Measurements from ENCODE around the gene SCGB2A2. TPM values are rescaled to one million over a fixed set of nuclear protein-coding genes. Genes with fewer than 3 reads are reported as not detected.
A peak's percentile ranks its signal among the peaks of the same experiment; 100 is the strongest.

Gene SCGB2A2
- total and polyA plus RNA-seq, 2 donors: 2.7 to 38.8 TPM

DNA sequence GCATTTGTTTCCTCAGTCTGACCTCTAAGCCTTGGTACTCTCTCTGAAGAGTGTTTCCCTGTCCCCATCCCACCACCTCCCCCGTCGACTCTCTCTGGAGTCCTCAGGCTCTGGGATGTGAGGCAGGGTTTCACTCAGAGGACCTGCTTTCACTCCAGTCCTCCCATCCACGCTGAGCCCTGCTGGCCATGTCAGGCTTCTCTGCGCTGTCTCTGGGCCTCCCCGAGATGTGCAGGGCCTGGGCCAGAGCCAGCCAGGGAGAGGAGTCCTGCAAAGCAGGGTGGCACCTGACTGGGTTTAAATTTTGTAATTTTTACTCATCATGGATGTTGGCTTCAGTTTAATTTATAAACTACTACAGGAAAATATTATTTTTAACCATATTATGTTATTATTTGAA is 3.3 kb downstream of the SCGB2A2 start:
- H3K36me3 ChIP-seq (ENCODE audit: control insufficient read depth in 2 of 2, insufficient read depth in 2 of 2, low read length in 1 of 2): no peaks in the 10 kb centered on the region
- H3K27me3 ChIP-seq (ENCODE audit: control insufficient read depth in 2 of 2, insufficient read depth in 1 of 2, low read length in 1 of 2): peaks cover 0 to 2% of the 10 kb centered on the region in 2 donors
- no peak for DNase-seq (ENCODE audit: low read depth in 6 of 9, low spot score in 9 of 9)
- H3K9me3 ChIP-seq (ENCODE audit: control insufficient read depth in 2 of 2, insufficient read depth in 1 of 2, low read length in 1 of 2): no peaks in the 10 kb centered on the region
- no peak overlapping the region for H3K27ac ChIP-seq (ENCODE audit: low read depth in 1 of 2, low read length in 1 of 2)
- no peak overlapping the region for H3K4me3 ChIP-seq (ENCODE audit: low read length in 2 of 2)
- H3K4me1 ChIP-seq (ENCODE audit: control insufficient read depth in 2 of 2, insufficient read depth in 2 of 2, low read length in 2 of 2): no peaks in the 10 kb centered on the region
- WGBS: 87% methylated on average over 5 of the region's 5 CpGs

DNA sequence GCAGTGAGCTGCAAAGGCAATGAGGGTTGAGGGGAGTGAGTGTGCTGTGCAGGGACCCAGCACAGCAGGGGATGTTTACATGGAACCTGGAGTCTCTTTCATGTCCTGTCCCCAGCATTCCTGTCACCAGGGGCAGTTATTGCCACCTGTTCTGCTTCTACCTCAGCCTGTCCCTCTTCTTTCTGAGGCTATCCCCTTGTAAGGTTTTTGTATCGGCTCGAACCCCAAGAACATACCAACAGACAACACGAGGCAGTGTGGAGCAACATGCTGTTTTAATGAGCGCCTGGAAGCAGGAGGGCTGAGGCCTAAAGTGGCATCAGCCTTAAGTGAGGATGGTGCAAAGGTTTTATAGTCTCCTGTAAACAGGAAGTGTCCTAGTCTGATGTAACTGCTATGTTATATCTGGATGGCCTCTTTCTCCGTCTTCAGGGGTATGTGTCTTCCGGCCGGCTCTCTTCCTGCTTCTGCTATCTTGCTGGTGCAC is 3.9 kb downstream of the SCGB2A2 start:
- Histone ChIP-seq H3K36me3 (ENCODE audit: control insufficient read depth in 2 of 2, insufficient read depth in 2 of 2, low read length in 1 of 2) (no peaks in the 10 kb centered on the region), H3K27me3 (ENCODE audit: control insufficient read depth in 2 of 2, insufficient read depth in 1 of 2, low read length in 1 of 2) (peaks cover 0 to 2% of the 10 kb centered on the region in 2 donors), H3K9me3 (ENCODE audit: control insufficient read depth in 2 of 2, insufficient read depth in 1 of 2, low read length in 1 of 2) (no peaks in the 10 kb centered on the region), H3K4me3 (ENCODE audit: low read length in 2 of 2) (no peak overlapping the region), H3K4me1 (ENCODE audit: control insufficient read depth in 2 of 2, insufficient read depth in 2 of 2, low read length in 2 of 2) (no peaks in the 10 kb centered on the region), H3K27ac (ENCODE audit: low read depth in 1 of 2, low read length in 1 of 2) (no peak overlapping the region)
- DNase-seq (ENCODE audit: low read depth in 6 of 9, low spot score in 9 of 9): no peak
- 90% methylated on average over 7 of the region's 7 CpGs for WGBS

- H3K36me3 ChIP-seq (ENCODE audit: control insufficient read depth in 2 of 2, insufficient read depth in 2 of 2, low read length in 1 of 2): no peaks in the 10 kb centered on the region
- H3K9me3 ChIP-seq (ENCODE audit: control insufficient read depth in 2 of 2, insufficient read depth in 1 of 2, low read length in 1 of 2): no peaks in the 10 kb centered on the region
- no peak overlapping the region for H3K4me3 ChIP-seq (ENCODE audit: low read length in 2 of 2)
- H3K4me1 ChIP-seq (ENCODE audit: control insufficient read depth in 2 of 2, insufficient read depth in 2 of 2, low read length in 2 of 2): no peaks in the 10 kb centered on the region
- H3K27me3 ChIP-seq (ENCODE audit: control insufficient read depth in 2 of 2, insufficient read depth in 1 of 2, low read length in 1 of 2): no peaks in the 10 kb centered on the region
- no peak for DNase-seq (ENCODE audit: low read depth in 6 of 9, low spot score in 9 of 9)
- no peak overlapping the region for H3K27ac ChIP-seq (ENCODE audit: low read depth in 1 of 2, low read length in 1 of 2)
Observed at GRCh38 chr11:62280452-62280851, 10.5 kb downstream of the SCGB2A2 start.

GRCh38 chr11:62295504-62295903 is 25.5 kb downstream of the SCGB2A2 start:
- peak in 2 of 9 donors; percentile 6 to 25 for DNase-seq (ENCODE audit: low read depth in 6 of 9, low spot score in 9 of 9)
- no peaks in the 10 kb centered on the region for H3K4me1 ChIP-seq (ENCODE audit: control insufficient read depth in 2 of 2, insufficient read depth in 2 of 2, low read length in 2 of 2)
- 56% methylated on average over 2 of the region's 2 CpGs for WGBS
- H3K27ac ChIP-seq (ENCODE audit: low read depth in 1 of 2, low read length in 1 of 2): no peak overlapping the region
- H3K4me3 ChIP-seq (ENCODE audit: low read length in 2 of 2): no peak overlapping the region
- H3K27me3 ChIP-seq (ENCODE audit: control insufficient read depth in 2 of 2, insufficient read depth in 1 of 2, low read length in 1 of 2): peaks cover 0 to 3% of the 10 kb centered on the region in 2 donors
- no peaks in the 10 kb centered on the region for H3K9me3 ChIP-seq (ENCODE audit: control insufficient read depth in 2 of 2, insufficient read depth in 1 of 2, low read length in 1 of 2)
- no peaks in the 10 kb centered on the region for H3K36me3 ChIP-seq (ENCODE audit: control insufficient read depth in 2 of 2, insufficient read depth in 2 of 2, low read length in 1 of 2)

- no peaks in the 10 kb centered on the region for H3K9me3 ChIP-seq (ENCODE audit: control insufficient read depth in 2 of 2, insufficient read depth in 1 of 2, low read length in 1 of 2)
- DNase-seq (ENCODE audit: low read depth in 6 of 9, low spot score in 9 of 9): no peak
- 82% methylated on average over 7 of the region's 7 CpGs for WGBS
- peaks cover 3% of the 10 kb centered on the region in 2 donors for H3K27me3 ChIP-seq (ENCODE audit: control insufficient read depth in 2 of 2, insufficient read depth in 1 of 2, low read length in 1 of 2)
- no peaks in the 10 kb centered on the region for H3K4me1 ChIP-seq (ENCODE audit: control insufficient read depth in 2 of 2, insufficient read depth in 2 of 2, low read length in 2 of 2)
- H3K4me3 ChIP-seq (ENCODE audit: low read length in 2 of 2): no peak within 1 kb of the TSS
- H3K27ac ChIP-seq (ENCODE audit: low read depth in 1 of 2, low read length in 1 of 2): no peak within 1 kb of the TSS
- no peaks in the 10 kb centered on the region for H3K36me3 ChIP-seq (ENCODE audit: control insufficient read depth in 2 of 2, insufficient read depth in 2 of 2, low read length in 1 of 2)
Observed at GRCh38 chr11:62298975-62299374, 29.0 kb downstream of the SCGB2A2 start, which contains the start of gene SCGB1D4. TSS of gene SCGB1D4 (minus strand) at chr11:62299075. CDS start at chr11:62299010, 65 bp downstream.

DNA sequence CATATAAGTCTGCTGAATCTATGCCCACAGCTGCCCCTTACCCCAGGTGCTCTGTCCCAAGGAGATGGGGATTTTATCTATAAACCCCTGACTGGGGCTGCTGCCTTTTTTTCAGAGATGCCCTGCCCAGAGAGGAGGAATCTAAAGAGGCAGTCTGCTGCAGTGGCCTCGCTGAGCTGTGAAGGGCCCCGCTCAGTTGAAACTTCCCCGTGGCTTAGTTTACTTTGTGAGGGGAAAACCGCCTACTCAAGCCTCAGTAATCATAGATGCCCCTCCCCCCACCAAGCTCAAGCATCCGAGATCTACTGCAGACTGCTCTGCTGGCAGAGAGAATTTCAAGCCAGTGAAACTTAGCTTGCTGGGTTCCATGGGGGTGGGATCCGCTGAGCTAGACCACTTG is 36.3 kb downstream of the SCGB2A2 start:
- no peaks in the 10 kb centered on the region for H3K4me1 ChIP-seq (ENCODE audit: control insufficient read depth in 2 of 2, insufficient read depth in 2 of 2, low read length in 2 of 2)
- H3K4me3 ChIP-seq (ENCODE audit: low read length in 2 of 2): no peak overlapping the region
- no peaks in the 10 kb centered on the region for H3K36me3 ChIP-seq (ENCODE audit: control insufficient read depth in 2 of 2, insufficient read depth in 2 of 2, low read length in 1 of 2)
- H3K27ac ChIP-seq (ENCODE audit: low read depth in 1 of 2, low read length in 1 of 2): no peak overlapping the region
- peak in 1 of 9 donors; percentile 8 for DNase-seq (ENCODE audit: low read depth in 6 of 9, low spot score in 9 of 9)
- no peaks in the 10 kb centered on the region for H3K9me3 ChIP-seq (ENCODE audit: control insufficient read depth in 2 of 2, insufficient read depth in 1 of 2, low read length in 1 of 2)
- H3K27me3 ChIP-seq (ENCODE audit: control insufficient read depth in 2 of 2, insufficient read depth in 1 of 2, low read length in 1 of 2): peaks cover 3 to 8% of the 10 kb centered on the region in 2 donors
- 67% methylated on average over 6 of the region's 6 CpGs for WGBS

- Histone ChIP-seq H3K36me3 (ENCODE audit: control insufficient read depth in 2 of 2, insufficient read depth in 2 of 2, low read length in 1 of 2) (no peaks in the 10 kb centered on the region), H3K27ac (ENCODE audit: low read depth in 1 of 2, low read length in 1 of 2) (no peak overlapping the region), H3K9me3 (ENCODE audit: control insufficient read depth in 2 of 2, insufficient read depth in 1 of 2, low read length in 1 of 2) (no peaks in the 10 kb centered on the region), H3K4me1 (ENCODE audit: control insufficient read depth in 2 of 2, insufficient read depth in 2 of 2, low read length in 2 of 2) (no peaks in the 10 kb centered on the region), H3K4me3 (ENCODE audit: low read length in 2 of 2) (no peak overlapping the region), H3K27me3 (ENCODE audit: control insufficient read depth in 2 of 2, insufficient read depth in 1 of 2, low read length in 1 of 2) (peaks cover 0 to 26% of the 10 kb centered on the region in 2 donors)
- no peak for DNase-seq (ENCODE audit: low read depth in 6 of 9, low spot score in 9 of 9)
Observed at GRCh38 chr11:62307950-62308349, 38.0 kb downstream of the SCGB2A2 start.

- Histone ChIP-seq H3K27me3 (ENCODE audit: control insufficient read depth in 2 of 2, insufficient read depth in 1 of 2, low read length in 1 of 2) (peaks cover 0 to 30% of the 10 kb centered on the region in 2 donors), H3K9me3 (ENCODE audit: control insufficient read depth in 2 of 2, insufficient read depth in 1 of 2, low read length in 1 of 2) (no peaks in the 10 kb centered on the region), H3K36me3 (ENCODE audit: control insufficient read depth in 2 of 2, insufficient read depth in 2 of 2, low read length in 1 of 2) (no peaks in the 10 kb centered on the region), H3K4me1 (ENCODE audit: control insufficient read depth in 2 of 2, insufficient read depth in 2 of 2, low read length in 2 of 2) (no peaks in the 10 kb centered on the region), H3K4me3 (ENCODE audit: low read length in 2 of 2) (no peak overlapping the region), H3K27ac (ENCODE audit: low read depth in 1 of 2, low read length in 1 of 2) (no peak overlapping the region)
- WGBS: 42% methylated on average over 7 of the region's 7 CpGs
- no peak for DNase-seq (ENCODE audit: low read depth in 6 of 9, low spot score in 9 of 9)
Observed at GRCh38 chr11:62309991-62310390, 40.0 kb downstream of the SCGB2A2 start.

- Histone ChIP-seq H3K4me1 (ENCODE audit: control insufficient read depth in 2 of 2, insufficient read depth in 2 of 2, low read length in 2 of 2) (no peaks in the 10 kb centered on the region), H3K27me3 (ENCODE audit: control insufficient read depth in 2 of 2, insufficient read depth in 1 of 2, low read length in 1 of 2) (peaks cover 0 to 28% of the 10 kb centered on the region in 2 donors), H3K9me3 (ENCODE audit: control insufficient read depth in 2 of 2, insufficient read depth in 1 of 2, low read length in 1 of 2) (no peaks in the 10 kb centered on the region), H3K4me3 (ENCODE audit: low read length in 2 of 2) (no peak overlapping the region), H3K36me3 (ENCODE audit: control insufficient read depth in 2 of 2, insufficient read depth in 2 of 2, low read length in 1 of 2) (no peaks in the 10 kb centered on the region), H3K27ac (ENCODE audit: low read depth in 1 of 2, low read length in 1 of 2) (no peak overlapping the region)
- WGBS: 97% methylated on average over 1 of the region's 1 CpG
- DNase-seq (ENCODE audit: low read depth in 6 of 9, low spot score in 9 of 9): no peak
Observed at GRCh38 chr11:62315431-62315830, 45.5 kb downstream of the SCGB2A2 start.

DNA sequence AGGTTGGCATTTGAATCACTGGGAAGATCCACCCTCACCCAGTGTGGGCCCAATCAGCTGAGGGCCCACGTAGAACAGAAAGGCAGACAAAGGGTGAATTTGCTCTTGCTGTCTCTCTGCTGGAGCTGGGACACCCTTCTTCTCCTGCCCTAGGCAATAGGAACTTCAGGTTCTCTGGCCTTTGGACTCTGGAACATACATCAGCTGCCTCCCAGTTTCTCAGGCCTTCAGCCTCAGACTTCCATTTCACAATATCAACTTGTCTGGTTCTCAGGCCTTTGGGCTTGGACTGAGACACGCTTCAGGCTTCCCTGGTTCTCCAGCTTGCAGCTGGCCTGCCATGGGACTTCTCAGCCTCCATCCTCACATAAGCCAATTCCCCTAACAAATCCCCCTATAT is 52.6 kb downstream of the SCGB2A2 start:
- Histone ChIP-seq H3K4me3 (ENCODE audit: low read length in 2 of 2) (no peak overlapping the region), H3K27ac (ENCODE audit: low read depth in 1 of 2, low read length in 1 of 2) (no peak overlapping the region)
- WGBS: 88% methylated on average over 2 of the region's 2 CpGs

More for the DNA sequence above, 52.6 kb downstream of the SCGB2A2 start:
- no peaks in the 10 kb centered on the region for H3K9me3 ChIP-seq (ENCODE audit: control insufficient read depth in 2 of 2, insufficient read depth in 1 of 2, low read length in 1 of 2)
- no peaks in the 10 kb centered on the region for H3K36me3 ChIP-seq (ENCODE audit: control insufficient read depth in 2 of 2, insufficient read depth in 2 of 2, low read length in 1 of 2)
- no peak for DNase-seq (ENCODE audit: low read depth in 6 of 9, low spot score in 9 of 9)
- peaks cover 0 to 2% of the 10 kb centered on the region in 2 donors for H3K27me3 ChIP-seq (ENCODE audit: control insufficient read depth in 2 of 2, insufficient read depth in 1 of 2, low read length in 1 of 2)
- no peaks in the 10 kb centered on the region for H3K4me1 ChIP-seq (ENCODE audit: control insufficient read depth in 2 of 2, insufficient read depth in 2 of 2, low read length in 2 of 2)
